ENCODE data around the gene UBAP1L. TPM values are rescaled to one million over a fixed set of nuclear protein-coding genes. Genes with fewer than 3 reads are reported as not detected.

Gene UBAP1L
- total and polyA plus RNA-seq, 8 donors = 1.8 to 5.3 (median 3.0) TPM; not detected in 2

DNA sequence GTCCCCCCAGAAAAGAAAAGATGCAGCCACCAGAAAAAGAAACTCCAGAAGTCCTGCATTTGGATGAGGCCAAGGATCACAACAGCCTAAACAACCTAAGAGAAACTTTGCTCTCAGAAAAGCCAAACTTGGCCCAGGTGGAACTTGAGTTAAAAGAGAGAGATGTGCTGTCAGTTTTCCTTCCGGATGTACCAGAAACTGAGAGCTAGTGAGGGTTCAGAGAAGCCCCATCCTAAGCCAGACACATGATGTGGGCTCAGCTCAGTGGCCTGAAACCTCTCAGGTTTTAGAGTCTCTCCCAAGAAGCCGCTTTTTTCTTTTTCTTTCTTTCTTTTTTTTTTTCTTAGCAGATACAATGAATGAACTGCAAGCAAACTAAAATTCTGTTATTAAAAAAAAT is 62.0 kb downstream of the UBAP1L start:
- WGBS, 5 donors = 76 to 91% (median 90%) methylated on average over 2 of the region's 2 CpGs
- DNase-seq = no peak
- no peak for TF ChIP-seq POLR2A (IDR thresholded peaks at IDR 0.05)
- TF ChIP-seq, protein P1, sequence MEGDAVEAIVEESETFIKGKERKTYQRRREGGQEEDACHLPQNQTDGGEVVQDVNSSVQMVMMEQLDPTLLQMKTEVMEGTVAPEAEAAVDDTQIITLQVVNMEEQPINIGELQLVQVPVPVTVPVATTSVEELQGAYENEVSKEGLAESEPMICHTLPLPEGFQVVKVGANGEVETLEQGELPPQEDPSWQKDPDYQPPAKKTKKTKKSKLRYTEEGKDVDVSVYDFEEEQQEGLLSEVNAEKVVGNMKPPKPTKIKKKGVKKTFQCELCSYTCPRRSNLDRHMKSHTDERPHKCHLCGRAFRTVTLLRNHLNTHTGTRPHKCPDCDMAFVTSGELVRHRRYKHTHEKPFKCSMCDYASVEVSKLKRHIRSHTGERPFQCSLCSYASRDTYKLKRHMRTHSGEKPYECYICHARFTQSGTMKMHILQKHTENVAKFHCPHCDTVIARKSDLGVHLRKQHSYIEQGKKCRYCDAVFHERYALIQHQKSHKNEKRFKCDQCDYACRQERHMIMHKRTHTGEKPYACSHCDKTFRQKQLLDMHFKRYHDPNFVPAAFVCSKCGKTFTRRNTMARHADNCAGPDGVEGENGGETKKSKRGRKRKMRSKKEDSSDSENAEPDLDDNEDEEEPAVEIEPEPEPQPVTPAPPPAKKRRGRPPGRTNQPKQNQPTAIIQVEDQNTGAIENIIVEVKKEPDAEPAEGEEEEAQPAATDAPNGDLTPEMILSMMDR (IDR thresholded peaks at IDR 0.05) = no peak
- no peak for TF ChIP-seq POLR2AphosphoS5 (IDR thresholded peaks at IDR 0.05)
- no peak for TF ChIP-seq EP300 (IDR thresholded peaks at IDR 0.05)
- H3K36me3 ChIP-seq = peaks cover 0 to 15% (median 4%) of the 10 kb centered on the region in 4 donors
- intact Hi-C loops (cut with DNase I; ENCODE audit: low total_unique reads) = no loop called here
- H3K27ac ChIP-seq = no peak overlapping the region
- peaks cover 9 to 58% (median 21%) of the 10 kb centered on the region in 4 donors for H3K4me1 ChIP-seq
- no peaks in the 10 kb centered on the region for H3K27me3 ChIP-seq
- H3K9me3 ChIP-seq = no peaks in the 10 kb centered on the region
- H3K4me3 ChIP-seq = no peak overlapping the region

DNA sequence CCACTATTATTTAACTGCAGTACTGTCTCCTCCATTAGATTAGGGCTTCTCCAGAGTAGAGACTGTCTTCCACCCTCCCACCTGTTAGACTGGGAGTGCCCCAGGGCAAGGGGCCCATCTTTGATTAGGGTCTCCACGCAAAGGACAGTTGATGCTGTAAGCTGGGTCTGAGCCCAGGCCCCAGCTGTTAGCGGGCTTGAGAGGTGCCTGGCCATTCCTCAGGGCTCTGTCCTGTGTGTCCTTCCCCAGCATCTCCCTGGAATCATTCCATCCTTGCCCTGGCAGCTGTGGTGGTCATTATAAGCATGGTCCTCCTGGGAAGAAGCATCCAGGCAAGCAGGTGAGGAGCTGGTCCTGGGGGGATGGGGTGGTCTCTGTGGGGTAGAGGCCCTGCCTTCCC is 63.7 kb downstream of the UBAP1L start:
- H3K4me1 ChIP-seq = peaks cover 9 to 42% (median 21%) of the 10 kb centered on the region in 4 donors
- intact Hi-C loops (cut with DNase I; ENCODE audit: low total_unique reads) = no loop called here
- H3K9me3 ChIP-seq = no peaks in the 10 kb centered on the region
- peaks cover 0 to 7% (median 4%) of the 10 kb centered on the region in 4 donors for H3K36me3 ChIP-seq
- TF ChIP-seq POLR2A (IDR thresholded peaks at IDR 0.05) (no peak), POLR2AphosphoS5 (IDR thresholded peaks at IDR 0.05) (no peak), EP300 (IDR thresholded peaks at IDR 0.05) (no peak)
- TF ChIP-seq, protein P1 (IDR thresholded peaks at IDR 0.05) = no peak
- no peak for DNase-seq
- no peak overlapping the region for H3K4me3 ChIP-seq
- WGBS, 5 donors = 60 to 86% (median 80%) methylated on average over 2 of the region's 2 CpGs
- H3K27me3 ChIP-seq = no peaks in the 10 kb centered on the region
- H3K27ac ChIP-seq = no peak overlapping the region

DNA sequence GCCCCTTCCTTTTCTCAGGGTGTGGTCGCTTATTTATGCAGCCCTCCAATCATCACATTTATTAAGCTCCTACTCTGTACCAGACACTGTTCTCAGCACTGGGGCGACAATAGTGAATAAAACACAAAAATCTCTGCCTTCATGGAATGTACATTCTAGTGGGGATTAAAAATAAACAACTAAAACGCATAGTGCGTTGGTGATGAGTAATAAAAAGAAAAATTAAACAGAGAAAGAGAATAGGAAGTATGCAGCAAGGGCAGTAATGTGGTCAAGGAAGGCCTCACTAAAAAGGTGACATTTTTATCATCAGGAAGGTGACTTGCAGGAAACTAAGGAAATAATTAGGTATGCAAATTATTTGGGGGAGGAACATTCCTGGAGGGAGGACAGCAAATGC is 64.7 kb downstream of the UBAP1L start:
- intact Hi-C loops (cut with DNase I; ENCODE audit: low total_unique reads) = no loop called here
- Histone ChIP-seq H3K9me3 (no peaks in the 10 kb centered on the region), H3K27ac (peak overlapping the region in 1 of 5 donors; percentile 18), H3K27me3 (no peaks in the 10 kb centered on the region), H3K36me3 (peaks cover 0 to 7% (median 4%) of the 10 kb centered on the region in 4 donors), H3K4me3 (no peak overlapping the region), H3K4me1 (peaks cover 12 to 36% (median 21%) of the 10 kb centered on the region in 4 donors)
- TF ChIP-seq, protein P1 (IDR thresholded peaks at IDR 0.05) = no peak
- TF ChIP-seq POLR2AphosphoS5 (IDR thresholded peaks at IDR 0.05) (no peak), EP300 (IDR thresholded peaks at IDR 0.05) (no peak), POLR2A (IDR thresholded peaks at IDR 0.05) (no peak)
- DNase-seq = no peak
- WGBS, 5 donors = 41 to 60% (median 47%) methylated on average over 4 of the region's 4 CpGs

DNA sequence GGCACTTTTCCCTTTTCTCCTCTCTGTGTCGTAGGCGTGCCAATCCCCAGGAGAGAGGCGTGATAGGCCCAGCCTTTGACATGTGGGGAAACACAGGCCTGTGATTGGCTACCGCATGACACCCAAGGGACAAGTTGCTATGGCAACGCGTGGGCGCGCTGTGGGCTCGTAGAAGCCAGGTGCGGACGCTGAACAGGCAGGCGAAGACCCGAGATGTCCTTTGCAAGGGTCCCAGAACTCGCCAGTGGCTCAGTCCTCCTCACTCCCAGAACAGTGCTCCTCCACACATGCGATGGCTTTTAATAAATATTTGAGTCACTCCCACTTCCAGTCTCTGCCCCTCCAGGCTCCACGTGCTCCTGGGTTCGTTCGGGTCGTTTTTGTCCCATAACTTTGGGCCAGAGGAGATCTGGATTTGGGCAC is 65.6 kb downstream of the UBAP1L start:
- intact Hi-C loops (cut with DNase I; ENCODE audit: low total_unique reads) = no loop called here
- Histone ChIP-seq H3K27me3 (no peaks in the 10 kb centered on the region), H3K27ac (peak overlapping the region in 1 of 5 donors; percentile 18), H3K4me1 (peaks cover 18 to 36% (median 24%) of the 10 kb centered on the region in 4 donors), H3K9me3 (no peaks in the 10 kb centered on the region), H3K36me3 (peaks cover 0 to 7% (median 4%) of the 10 kb centered on the region in 4 donors), H3K4me3 (peak overlapping the region; percentile 11 to 32 (median 32))
- 7 to 17% (median 9%) methylated on average over 19 of the region's 19 CpGs for whole genome bisulfite sequencing, 5 donors
- TF ChIP-seq POLR2AphosphoS5 (IDR thresholded peaks at IDR 0.05) (no peak), POLR2A (IDR thresholded peaks at IDR 0.05) (no peak), EP300 (IDR thresholded peaks at IDR 0.05) (no peak)
- TF ChIP-seq, protein P1 (IDR thresholded peaks at IDR 0.05) = no peak
- peak; percentile 89 to 95 for DNase-seq
